B cell (primary cell): ENCODE measurements around the gene ALKBH8. TPM values are rescaled to one million over a fixed set of nuclear protein-coding genes. Genes with fewer than 3 reads are reported as not detected.

Experiments used
- ATAC-seq: fragments of 200-7000 bp; cut with Tn5 transposase; one replicate; pipeline ENCODE4 v1.10.0; 2021; ENCODE audit warnings: low read depth, mild to moderate bottlenecking, moderate number of reproducible peaks, moderate library complexity
- CTCF ChIA-PET: fragments of 350-600 bp; sonication (Branson Sonifier 250); formaldehyde crosslinking; loops from one replicate; lab custom pipeline; 2021; ENCODE audit warnings: antibody characterized with exemption, inconsistent platforms; lab: Charles Lee
- POLR2A ChIA-PET: fragments of 350-600 bp; sonication (Branson Sonifier 250); formaldehyde crosslinking; loops from one replicate; lab custom pipeline; 2021; ENCODE audit warnings: antibody characterized with exemption; lab: Charles Lee
- DNase-seq: peaks from one replicate; pipeline ENCODE4 v3.0.0; 2013
- H2AFZ ChIP-seq: 2 replicates; pipeline ENCODE4 v1.6.1; 2012; ENCODE audit warnings: mild to moderate bottlenecking, low read depth, low read length; ENCODE audit not compliant: insufficient read depth, poor library complexity, severe bottlenecking
- H3K27ac ChIP-seq, 2 donors: 1 replicate in 1 of 2; 2 replicates in 1 of 2; pipeline ENCODE4 v1.5.1; 2012 to 2013; ENCODE audit warnings: low read length in 2 of 2, mild to moderate bottlenecking in 2 of 2, moderate library complexity in 1 of 2
- H3K27me3 ChIP-seq, 4 experiments: fragments of 200-600 bp in 1 of 4; sonication (generic) in 1 of 4; replicated peaks in 1 of 4; 1 replicate in 2 of 4; 2 replicates in 2 of 4; pipeline versions ENCODE4 v1.6.1 to v1.7.0; 2013 to 2016; ENCODE audit warnings: low read length in 3 of 4, mild to moderate bottlenecking in 2 of 4, mixed read lengths in 1 of 4, moderate library complexity in 1 of 4; ENCODE audit not compliant: insufficient read depth in 4 of 4, control insufficient read depth in 3 of 4; ENCODE audit errors: control extremely low read depth in 1 of 4
- H3K36me3 ChIP-seq, 2 experiments: replicated peaks in 1 of 2; 1 replicate in 1 of 2; 2 replicates in 1 of 2; pipeline versions ENCODE4 v1.6.1 to v1.7.1; 2013; ENCODE audit warnings: low read length in 1 of 2; ENCODE audit not compliant: insufficient read depth in 2 of 2, control insufficient read depth in 1 of 2; ENCODE audit errors: control extremely low read depth in 1 of 2, extremely low read depth in 1 of 2
- H3K4me1 ChIP-seq, 2 donors: fragments of 200-600 bp in 1 of 2; sonication (generic) in 1 of 2; 1 replicate in 1 of 2; 2 replicates in 1 of 2; pipeline versions ENCODE4 v1.5.1 to v1.6.1; 2013 to 2017; ENCODE audit warnings: low read length in 2 of 2; ENCODE audit not compliant: control insufficient read depth in 2 of 2, insufficient read depth in 2 of 2
- H3K4me2 ChIP-seq: replicated peaks from 2 replicates; pipeline ENCODE3; 2012; ENCODE audit warnings: mild to moderate bottlenecking, low read depth, low read length; ENCODE audit not compliant: poor library complexity, severe bottlenecking
- H3K4me3 ChIP-seq, 5 experiments: fragments of 200-600 bp in 1 of 5; sonication (generic) in 1 of 5; 1 replicate in 3 of 5; 2 replicates in 2 of 5; pipeline versions ENCODE4 v1.5.1 to v1.7.0; 2011 to 2016; ENCODE audit warnings: low read length in 4 of 5, mild to moderate bottlenecking in 4 of 5, low read depth in 2 of 5, control low read depth in 1 of 5, moderate library complexity in 1 of 5; ENCODE audit not compliant: insufficient read depth in 1 of 5; ENCODE audit errors: control extremely low read depth in 1 of 5, extremely low read depth in 1 of 5
- H3K79me2 ChIP-seq: fragments of 200-600 bp; sonication (generic); one replicate; pipeline ENCODE4 v1.6.0; 2016; ENCODE audit warnings: low read length; ENCODE audit not compliant: control insufficient read depth, insufficient read depth
- H3K9ac ChIP-seq: fragments of 200-600 bp; sonication (generic); 2 replicates; pipeline ENCODE4 v1.6.1; 2017; ENCODE audit warnings: mild to moderate bottlenecking, low read length, moderate library complexity
- H3K9me3 ChIP-seq, 3 donors: one replicate each; pipeline versions ENCODE4 v1.6.1 to v1.7.1; 2013; ENCODE audit warnings: low read length in 2 of 3; ENCODE audit not compliant: control insufficient read depth in 2 of 3, insufficient read depth in 1 of 3; ENCODE audit errors: control extremely low read depth in 1 of 3
- H4K20me1 ChIP-seq: 2 replicates; pipeline ENCODE4 v1.6.0; 2012; ENCODE audit warnings: mild to moderate bottlenecking, low read length; ENCODE audit not compliant: insufficient read depth, control insufficient read depth, poor library complexity, severe bottlenecking
- H3K27ac Mint-ChIP-seq: one replicate; pipeline ENCODE4 v1.8.0; 2021; ENCODE audit warnings: mixed read lengths
- H3K27me3 Mint-ChIP-seq: one replicate; pipeline ENCODE4 v1.8.0; 2021; ENCODE audit warnings: mixed read lengths
- H3K4me1 Mint-ChIP-seq: one replicate; pipeline ENCODE4 v1.8.0; 2021; ENCODE audit warnings: mixed read lengths
- H3K4me3 Mint-ChIP-seq: one replicate; pipeline ENCODE4 v1.8.0; 2021; ENCODE audit warnings: mixed read lengths
- H3K9me3 Mint-ChIP-seq: one replicate; pipeline ENCODE4 v1.8.0; 2022; ENCODE audit warnings: mixed read lengths; ENCODE audit not compliant: insufficient read depth
- CTCF ChIP-seq: fragments of 200-600 bp; IDR thresholded peaks from one replicate; pipeline ENCODE4 v1.8.0; 2022; ENCODE audit warnings: antibody characterized with exemption, mild to moderate bottlenecking
- EZH2 ChIP-seq: IDR thresholded peaks from 2 replicates; pipeline ENCODE4 v1.6.1; 2012; ENCODE audit warnings: borderline replicate concordance, low read depth, mild to moderate bottlenecking, moderate library complexity, low read length; ENCODE audit not compliant: insufficient read depth, poor library complexity, severe bottlenecking
- WGBS: methylation state at CpG from one replicate; pipeline ENCODE4 v1.1.5; 2013; ENCODE audit warnings: missing lambda C conversion rate; ENCODE audit not compliant: insufficient coverage; 5-methylcytosine and 5-hydroxymethylcytosine counted together
- intact Hi-C: fragments of 100-400 bp; cut with micrococcal nuclease; formaldehyde crosslinking; loops from one replicate; pipeline ENCODE4 v1.10.0; 2022
- polyA minus RNA-seq: library from RNA; depleted of rRNA, polyadenylated mRNA; stranded (reverse); fragments of >200 nt; gene quantifications from 2 replicates; pipeline ENCODE4 v1.2.3, GENCODE V29; 2012
- polyA plus RNA-seq: library from polyadenylated mRNA; depleted of rRNA; stranded (reverse); fragments of >200 nt; gene quantifications from 2 replicates; pipeline ENCODE4 v1.2.3, GENCODE V29; 2012
- total RNA-seq, 2 donors: library from RNA; stranded (reverse); fragments of 120-200 nt in 1 of 2; gene quantifications; 1 replicate in 1 of 2; 2 replicates in 1 of 2; pipeline versions ENCODE4 v1.2.3 to v1.2.4, GENCODE V29; 2013 to 2022

ALKBH8 gene
- 13.3 and 13.5 TPM in 2 replicates for total RNA-seq
- 15.0 TPM for total RNA-seq (2013)
- 4.0 and 6.7 TPM in 2 replicates for polyA plus RNA-seq
- 3.5 and 3.8 TPM in 2 replicates for polyA minus RNA-seq

GRCh38 chr11:107565219-107565937 is at the start of gene ALKBH8:
ALKBH8 (minus strand) TSS chr11:107565735; CDS start chr11:107560893, 4,842 bp downstream.
- ChIA-PET POLR2A (interaction anchor here (1.6 kb wide), 1 partner anchor 108 kb away, joined by 5 read pairs; the partner anchor contains the start of gene CWF19L2), CTCF (interaction anchor here (3.1 to 10.4 kb wide), 5 partner anchors 10 to 206 kb away, joined by 21 to 106 read pairs (median 35); no protein-coding TSS in a partner anchor)
- Histone ChIP-seq H3K36me3 (peaks cover 0 to 3% of the 10 kb centered on the region in 2 experiments), H3K79me2 (peaks cover 7% of the 10 kb centered on the region), H3K27ac (peak within 1 kb of the TSS; percentile 71 to 81), H3K4me1 (peaks cover 37% of the 10 kb centered on the region in 2 donors), H4K20me1 (no peaks in the 10 kb centered on the region), H3K9me3 (no peaks in the 10 kb centered on the region), H3K27me3 (no peaks in the 10 kb centered on the region), H2AFZ (peak within 1 kb of the TSS; percentile 93), H3K4me3 (peak within 1 kb of the TSS; percentile 57 to 94 (median 80)), H3K4me2 (peak within 1 kb of the TSS; percentile 83), H3K9ac (peak within 1 kb of the TSS; percentile 84)
- H3K9me3 Mint-ChIP-seq = no peaks in the 10 kb centered on the region
- peak within 1 kb of the TSS; percentile 96 for H3K27ac Mint-ChIP-seq
- DNase-seq (peak; percentile 84), ATAC-seq (peak; percentile 90)
- 0% methylated on average over 25 of the region's 32 CpGs for WGBS
- no peaks in the 10 kb centered on the region for H3K27me3 Mint-ChIP-seq
- H3K4me1 Mint-ChIP-seq = peaks cover 46% of the 10 kb centered on the region
- H3K4me3 Mint-ChIP-seq = peak within 1 kb of the TSS; percentile 97
- TF ChIP-seq EZH2 (no peak), CTCF (no peak)
- intact Hi-C loops = loop anchor here (1.0 to 10.0 kb wide), 7 partner anchors 16 to 1543 kb away; partner anchors contain the start of genes CUL5, CWF19L2, DDX10 and MSANTD4

GRCh38 chr11:107612445-107612844 is 46.9 kb upstream of the ALKBH8 start:
- TF ChIP-seq CTCF (no peak), EZH2 (no peak)
- no peak for DNase-seq
- H2AFZ ChIP-seq = no peak overlapping the region
- no peaks in the 10 kb centered on the region for H3K79me2 ChIP-seq
- Mint-ChIP-seq H3K4me3 (no peak overlapping the region), H3K27me3 (peaks cover 38% of the 10 kb centered on the region), H3K27ac (no peak overlapping the region), H3K4me1 (no peaks in the 10 kb centered on the region), H3K9me3 (no peaks in the 10 kb centered on the region)
- no peaks in the 10 kb centered on the region for H4K20me1 ChIP-seq
- POLR2A ChIA-PET = no interaction called here
- H3K9ac ChIP-seq = no peak overlapping the region
- no peak overlapping the region for H3K4me2 ChIP-seq
- no peaks in the 10 kb centered on the region for H3K4me1 ChIP-seq
- CTCF ChIA-PET = no interaction called here
- H3K27ac ChIP-seq = no peak overlapping the region
- no peak overlapping the region for H3K4me3 ChIP-seq
- peaks cover 0 to 4% (median 0%) of the 10 kb centered on the region in 3 donors for H3K9me3 ChIP-seq
- ATAC-seq = no peak
- WGBS = 100% methylated on average over 1 of the region's 2 CpGs
- peaks cover 0 to 8% (median 3%) of the 10 kb centered on the region in 4 experiments for H3K27me3 ChIP-seq
- H3K36me3 ChIP-seq = no peaks in the 10 kb centered on the region
- intact Hi-C loops = no loop called here
